Pons (tissue), 1 donor: ENCODE results near the gene ADCY5.

ENCODE experiments used
- DNase-seq: peaks from one replicate; pipeline ENCODE4 v3.0.0-alpha.2; 2016; ENCODE audit warnings: low spot score

ADCY5 gene

GRCh38 chr3:123286308-123287023 is 162.4 kb downstream of the ADCY5 start:
- DNase-seq = peak; percentile 24

- DNase-seq = no peak
These were observed 163.0 kb downstream of the ADCY5 start for GRCh38 chr3:123285931-123286307.

GRCh38 chr3:123285479-123285878 is 163.4 kb downstream of the ADCY5 start:
- no peak for DNase-seq

DNA sequence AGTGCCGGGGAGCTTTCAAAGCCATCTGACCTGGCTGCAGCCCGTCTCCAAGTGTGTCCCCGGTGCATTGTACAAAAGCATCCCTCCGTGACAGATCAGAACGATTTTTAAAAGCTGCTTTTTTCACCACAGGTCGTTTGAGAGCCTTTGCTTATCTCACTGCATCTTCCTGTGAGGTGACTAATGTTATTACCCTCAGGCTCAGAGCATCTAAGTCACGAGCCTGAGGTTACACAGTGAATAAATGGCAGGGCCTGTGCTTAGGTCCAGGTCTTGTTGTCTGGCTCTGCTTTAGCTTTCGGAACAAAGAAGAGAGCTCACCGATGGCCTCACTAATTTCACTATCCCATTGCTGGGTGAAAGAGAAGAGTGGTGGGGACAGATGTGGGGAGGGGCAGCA is 163.8 kb downstream of the ADCY5 start:
- no peak for DNase-seq

DNA sequence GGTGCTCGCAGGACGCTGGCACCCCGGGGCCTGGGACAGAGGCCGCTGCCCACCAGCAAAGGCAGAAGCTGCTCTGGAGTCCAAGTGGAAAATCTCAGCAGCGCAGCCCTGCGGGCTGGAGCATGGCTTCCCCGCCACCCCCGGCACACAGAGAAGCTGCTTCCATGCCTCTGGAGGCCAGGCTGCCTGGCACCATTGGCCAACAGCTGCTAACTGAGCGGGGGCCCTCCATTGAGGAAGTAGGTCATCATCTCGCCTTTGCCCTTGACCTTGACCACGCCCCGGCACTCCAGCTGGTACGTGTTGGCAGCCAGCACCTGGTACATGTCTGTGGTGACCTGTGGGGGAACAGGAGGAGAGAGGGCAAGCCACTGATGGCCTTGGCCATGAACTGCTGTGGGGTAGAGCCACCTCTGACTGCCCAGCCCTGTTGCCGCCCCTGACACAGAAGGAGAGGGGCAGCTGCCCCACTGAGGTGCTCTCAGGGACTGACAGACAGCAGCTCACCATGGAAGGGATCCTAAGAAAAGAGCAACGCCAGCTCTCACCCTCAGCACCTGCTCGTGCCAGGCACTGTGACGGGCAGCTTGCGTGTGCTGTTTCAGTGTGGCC is 164.4 kb downstream of the ADCY5 start:
- no peak for DNase-seq

- no peak for DNase-seq
These were observed 165.1 kb downstream of the ADCY5 start for GRCh38 chr3:123283657-123284398.

GRCh38 chr3:123283074-123283473 is 165.8 kb downstream of the ADCY5 start:
- no peak for DNase-seq

GRCh38 chr3:123282461-123282860 is 166.4 kb downstream of the ADCY5 start:
- DNase-seq = no peak

DNA sequence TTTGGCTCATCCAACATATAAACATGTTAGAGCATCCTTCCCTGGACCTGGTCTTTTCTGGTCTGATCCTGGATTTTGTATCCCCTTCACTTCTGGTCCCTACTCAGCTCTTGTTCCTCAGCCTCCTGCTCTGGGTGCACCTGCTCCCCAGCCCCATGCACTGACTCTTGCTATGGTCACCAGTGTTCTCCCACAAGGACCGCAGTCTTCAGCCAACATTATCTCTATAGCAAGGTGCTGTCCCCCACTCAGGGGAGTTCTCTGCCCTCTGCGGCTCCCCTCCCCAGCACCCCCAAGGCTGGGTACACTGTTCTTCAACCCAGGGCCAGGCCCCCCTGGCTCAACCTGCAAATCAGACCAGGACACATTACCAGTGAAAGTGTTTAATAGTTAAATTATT is 167.0 kb downstream of the ADCY5 start:
- no peak for DNase-seq

GRCh38 chr3:123281406-123281805 is 167.5 kb downstream of the ADCY5 start:
- no peak for DNase-seq

- DNase-seq = no peak
These were observed 169.8 kb downstream of the ADCY5 start for GRCh38 chr3:123279121-123279520.

DNA sequence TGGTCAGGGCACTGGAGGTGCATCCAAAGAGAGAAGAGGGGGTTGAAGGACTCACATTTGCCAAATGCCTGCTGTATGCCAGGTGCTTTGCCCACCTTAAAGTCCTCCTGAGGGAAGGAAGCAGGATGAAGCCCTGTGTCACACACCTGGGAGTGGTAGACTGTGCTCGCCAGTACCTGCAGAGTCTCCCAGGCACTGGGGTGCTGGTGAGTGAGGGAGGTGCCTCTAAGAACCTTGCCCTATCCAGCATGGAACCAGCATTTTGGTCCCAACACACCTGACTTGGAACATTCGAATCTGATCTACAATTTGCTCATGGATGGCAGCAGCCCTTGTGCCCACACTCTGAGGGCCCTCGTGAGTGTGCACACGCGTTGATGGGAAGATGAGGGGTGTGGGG is 170.4 kb downstream of the ADCY5 start:
- no peak for DNase-seq

GRCh38 chr3:123277106-123277505 is 171.8 kb downstream of the ADCY5 start:
- no peak for DNase-seq

DNA sequence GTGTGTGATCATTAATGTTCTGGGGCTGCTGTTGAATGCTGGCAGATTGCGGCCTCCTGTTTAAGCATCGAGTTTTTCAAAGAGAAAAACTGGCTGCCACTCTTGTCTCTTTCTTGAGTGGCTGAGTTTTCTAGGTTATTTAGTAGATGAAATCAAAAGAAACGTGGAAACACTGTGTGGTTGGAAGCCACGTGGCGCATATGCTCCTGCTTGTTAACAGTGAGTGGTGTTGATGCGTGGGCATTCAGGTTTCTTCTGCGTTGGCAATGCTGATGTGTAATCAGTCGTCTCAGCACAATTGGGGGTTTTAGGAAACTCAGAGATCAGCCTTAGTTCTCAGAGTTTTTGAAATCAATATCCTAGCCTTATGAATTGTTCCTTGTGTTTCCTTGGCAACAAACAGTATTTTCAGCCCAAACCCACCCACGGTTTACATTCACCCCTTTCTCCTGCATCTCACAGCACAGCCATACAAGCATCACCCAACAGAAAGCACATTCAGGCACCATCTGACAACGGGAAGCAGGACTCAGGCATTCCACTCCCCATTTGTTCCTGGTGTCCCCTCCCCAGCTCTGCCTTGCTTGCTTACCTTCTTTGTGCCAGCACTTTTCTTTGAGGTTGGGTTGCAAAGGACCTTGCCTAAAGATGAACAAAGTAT is 172.4 kb downstream of the ADCY5 start:
- no peak for DNase-seq

GRCh38 chr3:123275691-123276090 is 173.2 kb downstream of the ADCY5 start:
- no peak for DNase-seq

GRCh38 chr3:123272547-123272946 is 176.3 kb downstream of the ADCY5 start:
- no peak for DNase-seq

GRCh38 chr3:123271466-123272159 is 177.3 kb downstream of the ADCY5 start:
- no peak for DNase-seq

- DNase-seq = no peak
These were observed 178.1 kb downstream of the ADCY5 start for GRCh38 chr3:123270818-123271217.

GRCh38 chr3:123267821-123268220 is 181.1 kb downstream of the ADCY5 start:
- DNase-seq = no peak

- DNase-seq = no peak
These were observed 184.9 kb downstream of the ADCY5 start for GRCh38 chr3:123263941-123264340.

- DNase-seq = no peak
These were observed 186.0 kb downstream of the ADCY5 start for GRCh38 chr3:123262868-123263267.

- no peak for DNase-seq
These were observed 186.7 kb downstream of the ADCY5 start for GRCh38 chr3:123262226-123262625.
